HEK293 (cell line): Measurements from ENCODE around the gene ENO2.

Experiments used
- GLI4 ChIP-seq: fragments of 450-650 bp; formaldehyde crosslinking; IDR thresholded peaks from 2 replicates; pipeline ENCODE4 v1.5.1; 2016; ENCODE audit warnings: missing biosample characterization, missing genetic modification characterization
- KLF7 ChIP-seq: fragments of 450-650 bp; formaldehyde crosslinking; IDR thresholded peaks from 2 replicates; pipeline ENCODE4 v1.5.1; 2016; ENCODE audit warnings: missing biosample characterization, missing genetic modification characterization, borderline replicate concordance
- KLF8 ChIP-seq: fragments of 450-650 bp; formaldehyde crosslinking; IDR thresholded peaks from 2 replicates; pipeline ENCODE4 v1.5.1; 2016; ENCODE audit warnings: missing biosample characterization, missing genetic modification characterization
- OVOL3 ChIP-seq: fragments of 450-650 bp; formaldehyde crosslinking; IDR thresholded peaks from 2 replicates; pipeline ENCODE4 v1.5.1; 2016; ENCODE audit warnings: missing biosample characterization, missing genetic modification characterization
- PATZ1 ChIP-seq: fragments of 450-650 bp; formaldehyde crosslinking; IDR thresholded peaks from 2 replicates; pipeline ENCODE4 v1.5.1; 2016; ENCODE audit warnings: missing biosample characterization, missing genetic modification characterization
- REST ChIP-seq: fragments of 450-650 bp; formaldehyde crosslinking; IDR thresholded peaks from 2 replicates; pipeline ENCODE4 v1.5.1; 2016; ENCODE audit warnings: missing biosample characterization, missing genetic modification characterization
- SALL2 ChIP-seq: fragments of 450-650 bp; formaldehyde crosslinking; IDR thresholded peaks from 2 replicates; pipeline ENCODE4 v1.5.0; 2017; ENCODE audit warnings: missing biosample characterization, mild to moderate bottlenecking, missing genetic modification characterization, borderline replicate concordance
- ZBTB21 ChIP-seq: fragments of 450-650 bp; formaldehyde crosslinking; IDR thresholded peaks from 2 replicates; pipeline ENCODE4 v1.5.1; 2017; ENCODE audit warnings: missing biosample characterization, missing genetic modification characterization
- ZFP41 ChIP-seq: fragments of 450-650 bp; formaldehyde crosslinking; IDR thresholded peaks from 2 replicates; pipeline ENCODE4 v1.5.1; 2016; ENCODE audit warnings: missing biosample characterization, missing genetic modification characterization, borderline replicate concordance
- ZNF10 ChIP-seq: fragments of 450-650 bp; formaldehyde crosslinking; IDR thresholded peaks from 2 replicates; pipeline ENCODE4 v1.5.1; 2017; ENCODE audit warnings: missing biosample characterization, missing genetic modification characterization
- ZNF169 ChIP-seq: fragments of 450-650 bp; formaldehyde crosslinking; IDR thresholded peaks from 2 replicates; pipeline ENCODE4 v1.5.1; 2016; ENCODE audit warnings: missing biosample characterization, missing genetic modification characterization
- ZNF362 ChIP-seq: fragments of 450-650 bp; formaldehyde crosslinking; IDR thresholded peaks from 2 replicates; pipeline ENCODE4 v1.5.1; 2016; ENCODE audit warnings: missing biosample characterization, missing genetic modification characterization
- ZNF366 ChIP-seq: fragments of 450-650 bp; formaldehyde crosslinking; conservative IDR thresholded peaks from 2 replicates; pipeline ENCODE4 v1.5.1; 2016; ENCODE audit warnings: missing biosample characterization, missing genetic modification characterization
- ZNF645 ChIP-seq: fragments of 450-650 bp; formaldehyde crosslinking; IDR thresholded peaks from 2 replicates; pipeline ENCODE4; 2016; ENCODE audit warnings: missing biosample characterization, missing genetic modification characterization
- ZNF660 ChIP-seq: fragments of 450-650 bp; IDR thresholded peaks from 2 replicates; pipeline ENCODE4 v1.5.1; 2018; ENCODE audit warnings: missing biosample characterization, mild to moderate bottlenecking, missing genetic modification characterization
- ZNF768 ChIP-seq: fragments of 450-650 bp; formaldehyde crosslinking; IDR thresholded peaks from 2 replicates; pipeline ENCODE4 v1.5.1; 2018; ENCODE audit warnings: missing biosample characterization, mild to moderate bottlenecking, missing genetic modification characterization
- ZNF792 ChIP-seq: fragments of 450-650 bp; formaldehyde crosslinking; IDR thresholded peaks from 2 replicates; pipeline ENCODE4 v1.5.1; 2016; ENCODE audit warnings: missing biosample characterization, missing genetic modification characterization
- ZSCAN30 ChIP-seq: fragments of 450-650 bp; IDR thresholded peaks from 2 replicates; pipeline ENCODE4 v1.5.1; 2018; ENCODE audit warnings: missing biosample characterization, mild to moderate bottlenecking, missing genetic modification characterization, moderate library complexity
- ZXDB ChIP-seq: fragments of 450-650 bp; formaldehyde crosslinking; IDR thresholded peaks from 2 replicates; pipeline ENCODE4 v1.5.1; 2016; ENCODE audit warnings: missing biosample characterization, missing genetic modification characterization
- TF ChIP-seq, protein P1 (sequence below): fragments of 450-650 bp; formaldehyde crosslinking; IDR thresholded peaks from 2 replicates; pipeline ENCODE4 v1.5.1; 2017; ENCODE audit warnings: missing biosample characterization, missing genetic modification characterization
- TF ChIP-seq, protein P2 (sequence below): fragments of 450-650 bp; formaldehyde crosslinking; IDR thresholded peaks from 2 replicates; pipeline ENCODE4 v1.5.1; 2016; ENCODE audit warnings: missing biosample characterization, missing genetic modification characterization
- TF ChIP-seq, protein P3 (sequence below): fragments of 450-650 bp; formaldehyde crosslinking; IDR thresholded peaks from 2 replicates; pipeline ENCODE4 v1.5.1; 2016; ENCODE audit warnings: missing biosample characterization, missing genetic modification characterization

Gene ENO2

DNA sequence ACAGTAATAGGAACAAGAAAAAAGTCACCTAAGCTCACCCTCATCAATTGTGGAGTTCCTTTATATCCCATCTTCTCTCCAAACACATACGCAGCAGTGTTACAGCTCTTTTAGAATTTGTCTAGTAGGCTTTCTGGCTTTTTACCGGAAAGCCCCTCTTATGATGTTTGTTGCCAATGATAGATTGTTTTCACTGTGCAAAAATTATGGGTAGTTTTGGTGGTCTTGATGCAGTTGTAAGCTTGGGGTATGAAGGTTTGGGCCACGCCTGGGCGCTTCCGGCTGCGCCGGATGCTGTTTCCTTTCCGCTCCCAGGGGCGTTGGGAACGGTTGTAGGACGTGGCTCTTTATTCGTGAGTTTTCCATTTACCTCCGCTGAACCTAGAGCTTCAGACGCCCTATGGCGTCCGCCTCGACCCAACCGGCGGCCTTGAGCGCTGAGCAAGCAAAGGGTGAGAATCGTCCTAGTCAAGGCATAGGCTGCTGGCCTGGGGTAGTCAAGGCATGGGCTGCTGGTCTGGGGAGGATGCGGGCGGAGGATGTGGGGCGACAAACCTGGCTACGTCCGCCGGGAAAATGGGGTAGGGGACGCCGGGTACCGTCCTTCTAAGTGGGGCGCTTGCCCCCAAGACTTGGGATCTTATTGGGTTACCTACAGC lies 29.5 kb downstream of the ENO2 start, which contains the start of the genes C12orf57 and RNU7-1 (continued):
- peak; percentile 32 for TF ChIP-seq REST (tag by site-specific recombination)
- TF ChIP-seq, protein P1, sequence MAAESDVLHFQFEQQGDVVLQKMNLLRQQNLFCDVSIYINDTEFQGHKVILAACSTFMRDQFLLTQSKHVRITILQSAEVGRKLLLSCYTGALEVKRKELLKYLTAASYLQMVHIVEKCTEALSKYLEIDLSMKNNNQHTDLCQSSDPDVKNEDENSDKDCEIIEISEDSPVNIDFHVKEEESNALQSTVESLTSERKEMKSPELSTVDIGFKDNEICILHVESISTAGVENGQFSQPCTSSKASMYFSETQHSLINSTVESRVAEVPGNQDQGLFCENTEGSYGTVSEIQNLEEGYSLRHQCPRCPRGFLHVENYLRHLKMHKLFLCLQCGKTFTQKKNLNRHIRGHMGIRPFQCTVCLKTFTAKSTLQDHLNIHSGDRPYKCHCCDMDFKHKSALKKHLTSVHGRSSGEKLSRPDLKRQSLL (tag by site-specific recombination), result peak; percentile 66; the same call in 1 of the 2 replicates
- TF ChIP-seq ZBTB21, result 0 out of 2 replicates have a peak, but pooled peaks have one; percentile 38
- peak; percentile 89 for TF ChIP-seq ZXDB (tag by site-specific recombination)
- no peak for TF ChIP-seq ZNF169 (tag by site-specific recombination)
- TF ChIP-seq ZNF645 (tag by site-specific recombination), result peak; percentile 7; the same call in 1 of the 2 replicates
- TF ChIP-seq KLF8 (tag by site-specific recombination), result peak; percentile 67
- no peak for TF ChIP-seq SALL2 (tag by site-specific recombination)
- TF ChIP-seq OVOL3, result peak; percentile 5; the same call in 1 of the 2 replicates
- peak; percentile 40; the same call in 1 of the 2 replicates for TF ChIP-seq KLF7
- TF ChIP-seq PATZ1 (tag by site-specific recombination), result 0 out of 2 replicates have a peak, but pooled peaks have one; percentile 70
- 0 out of 2 replicates have a peak, but pooled peaks have one; percentile 10 for TF ChIP-seq ZNF366
- TF ChIP-seq ZNF362, result no peak
- TF ChIP-seq, protein P2, sequence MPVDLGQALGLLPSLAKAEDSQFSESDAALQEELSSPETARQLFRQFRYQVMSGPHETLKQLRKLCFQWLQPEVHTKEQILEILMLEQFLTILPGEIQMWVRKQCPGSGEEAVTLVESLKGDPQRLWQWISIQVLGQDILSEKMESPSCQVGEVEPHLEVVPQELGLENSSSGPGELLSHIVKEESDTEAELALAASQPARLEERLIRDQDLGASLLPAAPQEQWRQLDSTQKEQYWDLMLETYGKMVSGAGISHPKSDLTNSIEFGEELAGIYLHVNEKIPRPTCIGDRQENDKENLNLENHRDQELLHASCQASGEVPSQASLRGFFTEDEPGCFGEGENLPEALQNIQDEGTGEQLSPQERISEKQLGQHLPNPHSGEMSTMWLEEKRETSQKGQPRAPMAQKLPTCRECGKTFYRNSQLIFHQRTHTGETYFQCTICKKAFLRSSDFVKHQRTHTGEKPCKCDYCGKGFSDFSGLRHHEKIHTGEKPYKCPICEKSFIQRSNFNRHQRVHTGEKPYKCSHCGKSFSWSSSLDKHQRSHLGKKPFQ (tag by site-specific recombination), result peak; percentile 42; the same call in 1 of the 2 replicates
- TF ChIP-seq ZNF768 (tag by site-specific recombination), result peak; percentile 47; the same call in 1 of the 2 replicates
- TF ChIP-seq ZNF660 (tag by site-specific recombination), result peak; percentile 97
- TF ChIP-seq ZSCAN30 (tag by site-specific recombination), result peak; percentile 62
- TF ChIP-seq GLI4 (tag by site-specific recombination), result peak; percentile 55; the same call in 1 of the 2 replicates
- TF ChIP-seq ZNF792 (tag by site-specific recombination), result no peak
- TF ChIP-seq ZFP41 (tag by site-specific recombination), result no peak
- TF ChIP-seq, protein P3, sequence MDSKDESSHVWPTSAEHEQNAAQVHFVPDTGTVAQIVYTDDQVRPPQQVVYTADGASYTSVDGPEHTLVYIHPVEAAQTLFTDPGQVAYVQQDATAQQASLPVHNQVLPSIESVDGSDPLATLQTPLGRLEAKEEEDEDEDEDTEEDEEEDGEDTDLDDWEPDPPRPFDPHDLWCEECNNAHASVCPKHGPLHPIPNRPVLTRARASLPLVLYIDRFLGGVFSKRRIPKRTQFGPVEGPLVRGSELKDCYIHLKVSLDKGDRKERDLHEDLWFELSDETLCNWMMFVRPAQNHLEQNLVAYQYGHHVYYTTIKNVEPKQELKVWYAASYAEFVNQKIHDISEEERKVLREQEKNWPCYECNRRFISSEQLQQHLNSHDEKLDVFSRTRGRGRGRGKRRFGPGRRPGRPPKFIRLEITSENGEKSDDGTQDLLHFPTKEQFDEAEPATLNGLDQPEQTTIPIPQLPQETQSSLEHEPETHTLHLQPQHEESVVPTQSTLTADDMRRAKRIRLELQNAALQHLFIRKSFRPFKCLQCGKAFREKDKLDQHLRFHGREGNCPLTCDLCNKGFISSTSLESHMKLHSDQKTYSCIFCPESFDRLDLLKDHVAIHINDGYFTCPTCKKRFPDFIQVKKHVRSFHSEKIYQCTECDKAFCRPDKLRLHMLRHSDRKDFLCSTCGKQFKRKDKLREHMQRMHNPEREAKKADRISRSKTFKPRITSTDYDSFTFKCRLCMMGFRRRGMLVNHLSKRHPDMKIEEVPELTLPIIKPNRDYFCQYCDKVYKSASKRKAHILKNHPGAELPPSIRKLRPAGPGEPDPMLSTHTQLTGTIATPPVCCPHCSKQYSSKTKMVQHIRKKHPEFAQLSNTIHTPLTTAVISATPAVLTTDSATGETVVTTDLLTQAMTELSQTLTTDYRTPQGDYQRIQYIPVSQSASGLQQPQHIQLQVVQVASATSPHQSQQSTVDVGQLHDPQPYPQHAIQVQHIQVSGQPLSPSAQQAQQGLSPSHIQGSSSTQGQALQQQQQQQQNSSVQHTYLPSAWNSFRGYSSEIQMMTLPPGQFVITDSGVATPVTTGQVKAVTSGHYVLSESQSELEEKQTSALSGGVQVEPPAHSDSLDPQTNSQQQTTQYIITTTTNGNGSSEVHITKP (tag by site-specific recombination), result peak; percentile 36
- TF ChIP-seq ZNF10 (tag by site-specific recombination), result peak; percentile 56; the same call in 1 of the 2 replicates
